ENCODE results near the gene TSPAN33. TPM values are rescaled to one million over a fixed set of nuclear protein-coding genes. Genes with fewer than 3 reads are reported as not detected.

The TSPAN33 gene
- total RNA-seq (2014; rRNA removed; shearing (Covaris generic)): 0.76 TPM in 2 replicates
- not detected in 2 replicates for polyA plus RNA-seq (2016; fragmentation: Nextera tagmentation; extraction: Ambion mirVana)

GRCh38 chr7:129144095-129144833 is at the start of gene TSPAN33:
Gene TSPAN33 (plus strand): TSS chr7:129144707. CDS start chr7:129144981, 274 bp downstream.
- Histone ChIP-seq H3K27me3 (replicated peaks; ENCODE audit: insufficient read depth) (peaks cover 52% of the 10 kb centered on the region), H3K9me2 (ENCODE audit: insufficient read depth) (no peaks in the 10 kb centered on the region), H3K4me1 (ENCODE audit: insufficient read depth) (no peaks in the 10 kb centered on the region), H3K36me3 (ENCODE audit: low read depth) (no peaks in the 10 kb centered on the region), H3K9me3 (ENCODE audit: low read depth) (no peaks in the 10 kb centered on the region), H3F3A (ENCODE audit: insufficient read depth) (no peaks in the 10 kb centered on the region), H3K4me2 (ENCODE audit: unreplicated experiment) (peak within 1 kb of the TSS; percentile 83), H4K20me1 (ENCODE audit: insufficient read depth) (no peaks in the 10 kb centered on the region), H3K79me2 (ENCODE audit: insufficient read depth) (no peaks in the 10 kb centered on the region), H3K9ac (no peak within 1 kb of the TSS), H3K27ac (no peak within 1 kb of the TSS), H3K4me3 (peak within 1 kb of the TSS; percentile 67), H2AFZ (peak within 1 kb of the TSS; percentile 71)
- 3 to 7% methylated on average over 20 to 32 of the region's 43 CpGs for WGBS, 2 experiments (ENCODE audit: low coverage in 1 of 2, low lambda C conversion rate in 2 of 2, missing lambda C conversion rate in 2 of 2)
- in situ Hi-C loops (cut with MboI): no loop called here
- TF ChIP-seq EZH2 (IDR thresholded peaks at IDR 0.05; ENCODE audit: insufficient read depth, poor library complexity, severe bottlenecking) (no peak), EZH2phosphoT487 (IDR thresholded peaks at IDR 0.05; ENCODE audit: insufficient read depth, low read depth) (no peak)
- DNase-seq: peak; percentile 83

GRCh38 chr7:129095258-129095657 is 49.2 kb upstream of the TSPAN33 start:
- no peak overlapping the region for H3K4me2 ChIP-seq (ENCODE audit: unreplicated experiment)
- in situ Hi-C loops (cut with MboI): loop anchor here (10.0 kb wide), 1 partner anchor 190 kb away; no protein-coding TSS in a partner anchor
- H2AFZ ChIP-seq: no peak overlapping the region
- TF ChIP-seq EZH2phosphoT487 (IDR thresholded peaks at IDR 0.05; ENCODE audit: insufficient read depth, low read depth) (no peak), EZH2 (IDR thresholded peaks at IDR 0.05; ENCODE audit: insufficient read depth, poor library complexity, severe bottlenecking) (no peak)
- no peak overlapping the region for H3K4me3 ChIP-seq
- H3K27ac ChIP-seq: no peak overlapping the region
- no peaks in the 10 kb centered on the region for H3F3A ChIP-seq (ENCODE audit: insufficient read depth)
- H3K27me3 ChIP-seq (replicated peaks; ENCODE audit: insufficient read depth): peaks cover 36% of the 10 kb centered on the region
- no peak overlapping the region for H3K9ac ChIP-seq
- no peaks in the 10 kb centered on the region for H4K20me1 ChIP-seq (ENCODE audit: insufficient read depth)
- no peaks in the 10 kb centered on the region for H3K4me1 ChIP-seq (ENCODE audit: insufficient read depth)
- H3K79me2 ChIP-seq (ENCODE audit: insufficient read depth): no peaks in the 10 kb centered on the region
- DNase-seq: no peak
- 49 to 51% methylated on average over 6 of the region's 6 CpGs for WGBS, 2 experiments (ENCODE audit: low coverage in 1 of 2, low lambda C conversion rate in 2 of 2, missing lambda C conversion rate in 2 of 2)
- H3K9me3 ChIP-seq (ENCODE audit: low read depth): no peaks in the 10 kb centered on the region
- no peaks in the 10 kb centered on the region for H3K9me2 ChIP-seq (ENCODE audit: insufficient read depth)
- no peaks in the 10 kb centered on the region for H3K36me3 ChIP-seq (ENCODE audit: low read depth)

- Histone ChIP-seq H3K9me2 (ENCODE audit: insufficient read depth) (no peaks in the 10 kb centered on the region), H4K20me1 (ENCODE audit: insufficient read depth) (no peaks in the 10 kb centered on the region), H3K9me3 (ENCODE audit: low read depth) (no peaks in the 10 kb centered on the region), H3K36me3 (ENCODE audit: low read depth) (no peaks in the 10 kb centered on the region), H3K79me2 (ENCODE audit: insufficient read depth) (no peaks in the 10 kb centered on the region), H3K4me3 (no peak overlapping the region), H2AFZ (no peak overlapping the region), H3K9ac (no peak overlapping the region), H3F3A (ENCODE audit: insufficient read depth) (no peaks in the 10 kb centered on the region), H3K27ac (no peak overlapping the region), H3K27me3 (replicated peaks; ENCODE audit: insufficient read depth) (peaks cover 34% of the 10 kb centered on the region), H3K4me2 (ENCODE audit: unreplicated experiment) (no peak overlapping the region), H3K4me1 (ENCODE audit: insufficient read depth) (no peaks in the 10 kb centered on the region; the same call in 1 of the 2 replicates)
- 22 to 23% methylated on average over 8 of the region's 8 CpGs for WGBS, 2 experiments (ENCODE audit: low coverage in 1 of 2, low lambda C conversion rate in 2 of 2, missing lambda C conversion rate in 2 of 2)
- TF ChIP-seq EZH2phosphoT487 (IDR thresholded peaks at IDR 0.05; ENCODE audit: insufficient read depth, low read depth): no peak
- no peak for TF ChIP-seq EZH2 (IDR thresholded peaks at IDR 0.05; ENCODE audit: insufficient read depth, poor library complexity, severe bottlenecking)
- DNase-seq: peak; percentile 47
- in situ Hi-C loops (cut with MboI): loop anchor here (10.0 kb wide), 1 partner anchor 194 kb away; no protein-coding TSS in a partner anchor
Measured at GRCh38 chr7:129098409-129099084, 46.0 kb upstream of the TSPAN33 start.

- Histone ChIP-seq H3K27me3 (replicated peaks; ENCODE audit: insufficient read depth) (peaks cover 28% of the 10 kb centered on the region), H3F3A (ENCODE audit: insufficient read depth) (no peaks in the 10 kb centered on the region), H3K9ac (no peak overlapping the region), H3K27ac (no peak overlapping the region), H4K20me1 (ENCODE audit: insufficient read depth) (no peaks in the 10 kb centered on the region), H3K4me2 (ENCODE audit: unreplicated experiment) (no peak overlapping the region), H3K79me2 (ENCODE audit: insufficient read depth) (no peaks in the 10 kb centered on the region), H3K9me3 (ENCODE audit: low read depth) (no peaks in the 10 kb centered on the region), H3K36me3 (ENCODE audit: low read depth) (no peaks in the 10 kb centered on the region), H2AFZ (no peak overlapping the region), H3K9me2 (ENCODE audit: insufficient read depth) (no peaks in the 10 kb centered on the region), H3K4me1 (ENCODE audit: insufficient read depth) (no peaks in the 10 kb centered on the region; the same call in 1 of the 2 replicates), H3K4me3 (no peak overlapping the region)
- in situ Hi-C loops (cut with MboI): no loop called here
- 48 to 55% methylated on average over 2 of the region's 2 CpGs for WGBS, 2 experiments (ENCODE audit: low coverage in 1 of 2, low lambda C conversion rate in 2 of 2, missing lambda C conversion rate in 2 of 2)
- DNase-seq: no peak
- TF ChIP-seq EZH2 (IDR thresholded peaks at IDR 0.05; ENCODE audit: insufficient read depth, poor library complexity, severe bottlenecking) (no peak), EZH2phosphoT487 (IDR thresholded peaks at IDR 0.05; ENCODE audit: insufficient read depth, low read depth) (no peak)
Measured at GRCh38 chr7:129100827-129101166, 43.7 kb upstream of the TSPAN33 start.

Data from GM23248 (cell line).